HepG2 (cell line): Measurements from ENCODE around the gene PACC1. TPM values are rescaled to one million over a fixed set of nuclear protein-coding genes. Genes with fewer than 3 reads are reported as not detected.

ENCODE experiments used
- ATAC-seq: fragments of 200-7000 bp; cut with Tn5 transposase; 3 replicates; pipeline ENCODE4 v1.9.1; 2020; ENCODE audit warnings: mild to moderate bottlenecking, moderate library complexity
- BruUV-seq: library from RNA; stranded (reverse); fragments of 400-500 nt; replicated peaks from 2 replicates; lab custom pipeline; 2021; lab: Mats Ljungman, UMichigan
- CTCF ChIA-PET: fragments of 300-600 bp; formaldehyde crosslinking; extraction: SDS; loops from one replicate; lab custom pipeline; 2021; ENCODE audit warnings: low total read pairs, inconsistent platforms, low intra/inter-chr PET ratio; lab: Yijun Ruan, JAX
- POLR2A ChIA-PET: fragments of 350-600 bp; sonication (Branson Sonifier 250); formaldehyde crosslinking; loops from one replicate; lab custom pipeline; 2020; ENCODE audit warnings: antibody characterized with exemption, inconsistent platforms; lab: Yijun Ruan, JAX
- DNase-seq: peaks from one replicate; pipeline ENCODE4 v3.0.0-alpha.2; 2015; ENCODE audit warnings: low spot score
- FAIRE-seq: peaks from 3 replicates; lab custom pipeline; 2011; peaks lifted over from hg19 to GRCh38; lab: Jason Lieb, UNC
- H2AFZ ChIP-seq: one replicate; pipeline ENCODE4 v1.6.1; 2011; ENCODE audit warnings: low read length, inconsistent platforms
- H3K27ac ChIP-seq: fragments of 300-600 bp; 3 replicates; pipeline ENCODE4 v1.8.0; 2011; ENCODE audit warnings: mixed run types, mild to moderate bottlenecking, mixed read lengths, low read length, inconsistent platforms; ENCODE audit not compliant: insufficient read depth; ENCODE audit errors: extremely low read length
- H3K27me3 ChIP-seq, 2 experiments: fragments of 200-600 bp in 1 of 2; 2 replicates in 1 of 2; 3 replicates in 1 of 2; pipeline versions ENCODE4 v1.6.0 to v1.8.0; 2011; ENCODE audit warnings: low read length in 2 of 2, mild to moderate bottlenecking in 2 of 2, moderate library complexity in 2 of 2, inconsistent platforms in 1 of 2; ENCODE audit not compliant: insufficient read depth in 2 of 2, control insufficient read depth in 1 of 2
- H3K36me3 ChIP-seq, 2 experiments: fragments of 200-600 bp in 1 of 2; replicated peaks in 1 of 2; 2 replicates in 1 of 2; 3 replicates in 1 of 2; pipeline versions ENCODE4 v1.5.1 to v1.8.0; 2011; ENCODE audit warnings: low read length in 2 of 2, inconsistent platforms in 1 of 2; ENCODE audit not compliant: insufficient read depth in 2 of 2, control insufficient read depth in 1 of 2
- H3K4me1 ChIP-seq: 2 replicates; pipeline ENCODE4 v1.5.1; 2012; ENCODE audit warnings: low read length, inconsistent platforms; ENCODE audit not compliant: insufficient read depth
- H3K4me2 ChIP-seq: 2 replicates; pipeline ENCODE4 v1.6.0; 2011; ENCODE audit warnings: low read depth, low read length, inconsistent platforms
- H3K4me3 ChIP-seq, 3 experiments: fragments of 200-600 bp in 1 of 3; sonication (generic), shearing (Covaris generic) in 1 of 3; replicated peaks in 1 of 3; 2 replicates each; pipeline ENCODE4 v1.5.1; 2011 to 2016; ENCODE audit warnings: low read length in 3 of 3, inconsistent platforms in 2 of 3, low read depth in 2 of 3, mild to moderate bottlenecking in 2 of 3, control low read depth in 1 of 3, mixed read lengths in 1 of 3; ENCODE audit not compliant: insufficient read depth in 1 of 3
- H3K79me2 ChIP-seq: one replicate; pipeline ENCODE4 v1.6.1; 2011; ENCODE audit warnings: low read length, inconsistent platforms; ENCODE audit not compliant: insufficient read depth
- H3K9ac ChIP-seq: 2 replicates; pipeline ENCODE4 v1.6.0; 2011; ENCODE audit warnings: mild to moderate bottlenecking, low read depth, low read length, inconsistent platforms; ENCODE audit not compliant: insufficient read depth
- H3K9me3 ChIP-seq: 2 replicates; pipeline ENCODE4 v1.5.1; 2012; ENCODE audit warnings: mild to moderate bottlenecking, low read length
- H4K20me1 ChIP-seq: 2 replicates; pipeline ENCODE4 v1.6.0; 2011; ENCODE audit warnings: inconsistent platforms, mild to moderate bottlenecking, low read length, moderate library complexity; ENCODE audit not compliant: insufficient read depth
- CERS6 ChIP-seq: sonication (generic); formaldehyde crosslinking; IDR thresholded peaks from 2 replicates; pipeline ENCODE4 v1.5.0; 2020; ENCODE audit warnings: missing genetic modification reagents
- E2F2 ChIP-seq: sonication (generic); formaldehyde crosslinking; IDR thresholded peaks from 2 replicates; pipeline ENCODE4 v1.4.0; 2020; ENCODE audit warnings: missing genetic modification reagents, borderline replicate concordance
- HIVEP1 ChIP-seq: sonication (generic); formaldehyde crosslinking; IDR thresholded peaks from 2 replicates; pipeline ENCODE4 v1.4.0; 2020; ENCODE audit warnings: mild to moderate bottlenecking, missing genetic modification reagents
- PRDM15 ChIP-seq: sonication (generic); formaldehyde crosslinking; IDR thresholded peaks from 2 replicates; pipeline ENCODE4 v1.4.0; 2020; ENCODE audit warnings: missing genetic modification reagents
- TFAP4 ChIP-seq: sonication (generic); IDR thresholded peaks from 2 replicates; pipeline ENCODE4 v1.6.1; 2016; ENCODE audit warnings: low read depth, borderline replicate concordance
- ZBTB46 ChIP-seq: sonication (generic); formaldehyde crosslinking; IDR thresholded peaks from 2 replicates; pipeline ENCODE4 v1.4.0; 2020; ENCODE audit warnings: mild to moderate bottlenecking, missing genetic modification reagents, borderline replicate concordance
- ZBTB7B ChIP-seq: sonication (generic); formaldehyde crosslinking; IDR thresholded peaks from 2 replicates; pipeline ENCODE4 v1.4.0; 2020; ENCODE audit warnings: missing genetic modification reagents
- ZNF143 ChIP-seq: sonication (generic); formaldehyde crosslinking; IDR thresholded peaks from 2 replicates; pipeline ENCODE4 v1.4.0; 2020; ENCODE audit warnings: missing genetic modification reagents
- ZNF207 ChIP-seq: fragments of 450-650 bp; IDR thresholded peaks from 2 replicates; pipeline ENCODE4 v1.6.1; 2016; ENCODE audit warnings: antibody characterized with exemption, borderline replicate concordance
- ZNF232 ChIP-seq: sonication (generic); formaldehyde crosslinking; IDR thresholded peaks from 2 replicates; pipeline ENCODE4 v1.4.0; 2020; ENCODE audit warnings: missing genetic modification reagents, borderline replicate concordance
- ZNF354B ChIP-seq: sonication (generic); formaldehyde crosslinking; IDR thresholded peaks from 2 replicates; pipeline ENCODE4 v1.8.0; 2022; ENCODE audit warnings: mild to moderate bottlenecking, missing genetic modification reagents
- ZNF382 ChIP-seq: sonication (generic); formaldehyde crosslinking; IDR thresholded peaks from 2 replicates; pipeline ENCODE4 v1.5.0; 2020; ENCODE audit warnings: missing genetic modification reagents, mild to moderate bottlenecking, borderline replicate concordance
- ZNF841 ChIP-seq: sonication (generic); formaldehyde crosslinking; IDR thresholded peaks from 2 replicates; pipeline ENCODE4 v1.8.1; 2023; ENCODE audit warnings: missing genetic modification reagents, borderline replicate concordance
- WGBS: methylation state at CpG from one replicate; pipeline ENCODE4 v1.1.6; 2017; ENCODE audit warnings: low lambda C conversion rate; 5-methylcytosine and 5-hydroxymethylcytosine counted together
- in situ Hi-C: cut with HindIII; loops from 2 replicates; pipeline ENCODE4 v1.10.0; 2017; ENCODE audit warnings: low pct_unique_long_range_greater_than_20kb; ENCODE audit not compliant: extremely low pct_ligation_motif_present
- intact Hi-C: fragments of 100-400 bp; cut with micrococcal nuclease; formaldehyde crosslinking; loops from one replicate; pipeline ENCODE4 v1.10.0; 2022; ENCODE audit not compliant: unreplicated experiment
- polyA plus RNA-seq, 8 experiments: library from polyadenylated mRNA; depleted of rRNA in 3 of 8; stranded (reverse) in 7 of 8; unstranded in 1 of 8; fragments of >200 nt; fragmentation: Illumina TruSeq in 4 of 8; extraction: Trizol in 4 of 8; gene quantifications; 2 replicates each; pipeline versions ENCODE4 v1.2.1 to v1.2.3, GENCODE V29; 2011 to 2016; ENCODE audit warnings: low read depth in 4 of 8, missing spikeins in 1 of 8, mixed read lengths in 1 of 8; ENCODE audit not compliant: insufficient read depth in 1 of 8
- total RNA-seq, 5 experiments: library from RNA; depleted of rRNA; stranded (reverse); fragments of >200 nt; fragmentation: Illumina TruSeq; extraction: Trizol; gene quantifications; 2 replicates each; pipeline ENCODE4 v1.2.3, GENCODE V29; 2016; ENCODE audit warnings: low read depth in 1 of 5

Gene PACC1
- total and polyA plus RNA-seq, 2 of the 13 experiments (the other 11 are each of a cell fraction or from before 2014, with no cell fraction given): 9.4 to 10.7 TPM

- Histone ChIP-seq H3K27ac (no peak overlapping the region), H3K4me2 (no peak overlapping the region), H3K9ac (no peak overlapping the region), H4K20me1 (peaks cover 18% of the 10 kb centered on the region; the same call in 1 of the 2 replicates), H2AFZ (no peak overlapping the region), H3K4me1 (no peaks in the 10 kb centered on the region), H3K27me3 (no peaks in the 10 kb centered on the region), H3K9me3 (no peaks in the 10 kb centered on the region), H3K36me3 (0 out of 5 replicates have a peak, but pooled peaks cover 0 to 10% of the 10 kb centered on the region in 2 experiments), H3K4me3 (no peak overlapping the region), H3K79me2 (peaks cover 54% of the 10 kb centered on the region)
- in situ Hi-C loops: no loop called here
- WGBS: 97% methylated on average over 2 of the region's 2 CpGs
- intact Hi-C loops: no loop called here
- ChIA-PET POLR2A (no interaction called here), CTCF (no interaction called here)
- ATAC-seq: no peak
- no peak for TF ChIP-seq ZNF143 (CRISPR knock-in tag)
- TF ChIP-seq ZNF207: no peak
- TF ChIP-seq ZNF841 (CRISPR knock-in tag): no peak
- TF ChIP-seq ZNF382 (CRISPR knock-in tag): no peak
- no peak for TF ChIP-seq HIVEP1 (CRISPR knock-in tag)
- no peak for TF ChIP-seq ZNF354B (CRISPR knock-in tag)
- no peak for TF ChIP-seq E2F2
- no peak for TF ChIP-seq ZNF232
- TF ChIP-seq ZBTB7B (CRISPR knock-in tag): no peak
- TF ChIP-seq CERS6: no peak
- no peak for TF ChIP-seq PRDM15 (CRISPR knock-in tag)
- no peak for TF ChIP-seq TFAP4
- TF ChIP-seq ZBTB46 (CRISPR knock-in tag): no peak
- no TSS peak for BruUV-seq
- DNase-seq: no peak
- FAIRE-seq: no peak
These were observed 96.8 kb downstream of the PACC1 start for GRCh38 chr1:212317916-212318315.
